Activated CD8-positive, alpha-beta memory T cell treated with anti-CD3 and anti-CD28 coated beads, Interleukin-2, amount 50 U/mL, for 1 hour (primary cell): ENCODE data around the gene CDCA8.

Source experiments
- DNase-seq: peaks from one replicate; pipeline ENCODE4 v3.0.0-alpha.2; 2020; ENCODE audit errors: extremely low read depth

Gene CDCA8

GRCh38 chr1:37717631-37718030, 25.3 kb downstream of the CDCA8 start:
- no peak for DNase-seq

GRCh38 chr1:37718181-37718900, 26.0 kb downstream of the CDCA8 start:
- DNase-seq = no peak

- DNase-seq = no peak
Measured at GRCh38 chr1:37718901-37719571, 26.7 kb downstream of the CDCA8 start.

DNA sequence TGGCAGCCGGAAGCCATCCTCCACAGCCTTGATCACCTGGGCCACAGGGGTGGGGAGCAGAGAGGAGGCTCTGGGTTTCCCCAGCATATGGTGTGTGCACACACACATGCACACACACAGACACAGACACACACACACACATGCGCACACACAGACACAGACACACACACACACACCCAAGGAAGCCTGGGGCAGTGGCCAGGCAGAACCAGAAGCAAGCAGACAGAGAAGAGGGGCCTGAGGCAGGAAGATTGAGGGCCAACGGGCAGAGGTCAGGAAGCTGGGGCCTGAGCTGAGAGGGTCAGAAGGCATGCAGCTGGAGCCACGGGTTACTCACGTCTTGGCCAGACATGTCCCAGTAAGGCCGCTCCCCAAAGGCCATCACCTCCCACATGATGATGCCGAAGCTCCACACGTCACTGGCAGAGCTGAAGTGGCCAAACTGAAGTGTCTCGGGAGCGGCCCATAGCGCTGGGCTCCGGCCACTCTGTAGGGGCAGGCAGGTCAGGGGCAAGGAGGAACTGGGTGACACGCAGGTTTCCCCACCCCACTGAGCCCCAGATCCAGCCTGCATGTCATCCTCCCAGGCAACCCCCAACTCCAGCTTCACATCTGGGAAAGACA, 27.4 kb downstream of the CDCA8 start:
- DNase-seq = no peak

GRCh38 chr1:37720231-37721130, 28.2 kb downstream of the CDCA8 start:
- no peak for DNase-seq

DNA sequence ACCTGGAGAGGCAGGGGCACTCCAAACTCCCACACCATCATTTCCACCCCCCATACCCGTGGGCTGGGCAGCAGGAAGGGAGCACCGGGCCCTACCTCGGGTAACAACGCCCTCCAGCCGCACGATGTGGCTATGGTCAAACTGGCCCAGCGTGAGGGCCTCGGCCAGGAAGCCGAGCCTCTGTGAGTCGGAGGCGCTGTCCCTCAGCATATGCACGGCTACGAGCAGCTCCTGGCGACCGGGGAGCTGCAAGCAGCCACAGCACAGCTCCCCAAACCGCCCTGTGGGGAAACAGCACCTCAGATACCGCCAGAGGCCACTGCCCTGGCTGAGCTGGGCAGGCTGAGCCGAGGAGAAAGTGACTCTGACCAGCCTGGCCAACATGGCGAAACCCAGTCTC, 29.2 kb downstream of the CDCA8 start:
- no peak for DNase-seq

- no peak for DNase-seq
Measured at GRCh38 chr1:37722181-37723071, 30.1 kb downstream of the CDCA8 start.

DNA sequence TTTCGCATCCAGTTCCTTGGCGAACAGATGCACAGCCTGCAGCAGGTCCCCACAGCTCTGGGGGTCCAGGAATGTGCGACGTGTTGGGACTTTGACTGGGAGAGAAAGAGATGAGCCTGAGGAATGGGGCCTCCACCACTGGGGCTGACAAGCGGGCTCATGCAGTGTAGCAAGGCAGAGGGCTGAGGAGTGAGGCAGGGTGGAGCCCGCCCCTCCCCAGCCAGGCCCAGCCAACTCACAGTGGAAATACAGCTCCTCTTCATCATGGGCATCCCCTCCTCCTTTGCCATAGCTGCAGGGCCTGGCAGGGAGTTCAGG, 30.7 kb downstream of the CDCA8 start:
- DNase-seq = no peak

DNA sequence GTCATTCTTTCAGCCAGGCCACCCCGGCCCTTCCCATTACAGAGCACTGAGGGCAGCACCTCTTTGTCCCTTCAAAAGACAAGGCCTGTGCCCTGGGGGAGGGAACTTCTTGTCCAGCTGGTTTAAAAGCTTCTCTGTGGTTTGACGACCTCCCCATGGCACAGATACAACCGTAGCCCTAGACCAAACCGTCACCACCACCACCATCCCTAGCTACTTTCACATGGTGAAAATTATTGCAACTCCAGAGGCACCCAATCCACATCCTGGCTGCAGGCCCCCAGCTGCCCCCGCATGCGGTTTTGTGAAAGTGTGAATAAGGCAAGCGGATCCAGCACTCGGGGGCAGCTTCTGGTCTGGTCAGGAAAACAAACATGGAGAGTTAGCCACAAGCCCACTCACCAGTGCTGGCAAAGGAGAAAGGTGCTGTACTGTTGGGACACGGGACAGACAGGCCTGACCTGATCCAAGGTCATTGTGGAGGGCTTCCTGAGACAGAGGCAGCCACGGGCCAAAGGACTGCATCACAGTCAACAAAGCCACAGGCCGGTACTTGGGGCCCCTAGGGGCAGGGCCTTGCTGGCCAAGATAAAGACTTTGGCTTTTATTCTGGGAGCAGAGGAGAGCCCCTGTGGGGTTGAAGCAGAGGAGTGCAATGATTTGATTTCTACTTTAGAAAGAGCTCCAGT, 31.2 kb downstream of the CDCA8 start:
- no peak for DNase-seq

DNA sequence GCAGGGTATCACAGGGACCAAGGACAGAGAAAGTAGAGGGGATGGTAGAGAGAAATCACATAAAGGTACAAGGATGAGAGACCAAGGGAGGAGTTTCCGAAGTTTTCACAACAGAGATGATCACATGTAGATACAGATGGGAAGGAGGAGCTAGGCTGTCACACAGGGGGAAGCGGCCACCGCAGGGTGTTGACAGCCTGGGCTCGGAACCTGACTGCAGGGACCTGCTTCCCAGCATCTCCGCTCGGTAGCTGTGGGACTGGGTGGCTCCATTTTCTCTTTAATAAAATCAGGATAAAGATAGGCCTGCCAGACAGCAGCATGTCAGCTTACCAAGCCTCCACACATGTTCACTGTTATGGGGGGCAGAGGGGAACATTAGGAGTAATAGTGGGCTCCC, 32.3 kb downstream of the CDCA8 start:
- no peak for DNase-seq

DNA sequence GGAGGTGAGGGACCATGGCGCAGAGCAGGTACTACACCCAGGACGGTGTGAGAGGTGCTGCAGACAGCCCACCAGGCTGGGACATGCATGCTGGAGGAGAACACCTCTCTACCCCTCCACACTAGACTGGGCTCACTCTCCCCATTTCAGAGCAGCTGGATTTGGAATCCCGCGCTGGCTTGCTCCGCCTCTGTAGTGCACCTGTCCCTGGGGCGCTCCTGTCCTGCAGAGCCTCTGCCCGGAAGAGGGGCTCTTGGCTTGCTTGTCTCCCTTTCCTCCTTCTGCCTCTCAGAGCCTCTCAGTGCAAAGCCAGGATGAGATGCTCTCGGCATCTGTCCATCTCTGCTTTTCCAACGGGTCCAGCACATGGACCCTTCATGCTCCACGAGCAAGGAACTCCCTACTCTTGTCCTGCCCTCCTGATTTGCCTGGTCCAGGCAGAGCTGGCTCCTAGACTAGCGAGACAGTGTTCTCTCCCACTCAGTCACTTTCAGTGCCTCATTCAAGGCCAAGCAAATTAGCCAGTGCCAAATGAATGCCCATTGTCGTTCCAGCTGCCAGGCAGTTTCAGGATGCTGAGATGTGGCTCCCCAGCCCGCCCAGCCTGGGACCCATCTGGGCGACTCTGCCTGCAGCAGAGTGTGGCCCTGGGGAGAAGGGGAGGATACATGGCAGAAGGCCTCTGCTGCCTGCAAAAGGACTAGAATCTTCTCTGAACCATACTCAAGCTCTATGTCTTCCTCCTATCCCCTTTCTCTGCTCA, 33.7 kb downstream of the CDCA8 start:
- DNase-seq = no peak

DNA sequence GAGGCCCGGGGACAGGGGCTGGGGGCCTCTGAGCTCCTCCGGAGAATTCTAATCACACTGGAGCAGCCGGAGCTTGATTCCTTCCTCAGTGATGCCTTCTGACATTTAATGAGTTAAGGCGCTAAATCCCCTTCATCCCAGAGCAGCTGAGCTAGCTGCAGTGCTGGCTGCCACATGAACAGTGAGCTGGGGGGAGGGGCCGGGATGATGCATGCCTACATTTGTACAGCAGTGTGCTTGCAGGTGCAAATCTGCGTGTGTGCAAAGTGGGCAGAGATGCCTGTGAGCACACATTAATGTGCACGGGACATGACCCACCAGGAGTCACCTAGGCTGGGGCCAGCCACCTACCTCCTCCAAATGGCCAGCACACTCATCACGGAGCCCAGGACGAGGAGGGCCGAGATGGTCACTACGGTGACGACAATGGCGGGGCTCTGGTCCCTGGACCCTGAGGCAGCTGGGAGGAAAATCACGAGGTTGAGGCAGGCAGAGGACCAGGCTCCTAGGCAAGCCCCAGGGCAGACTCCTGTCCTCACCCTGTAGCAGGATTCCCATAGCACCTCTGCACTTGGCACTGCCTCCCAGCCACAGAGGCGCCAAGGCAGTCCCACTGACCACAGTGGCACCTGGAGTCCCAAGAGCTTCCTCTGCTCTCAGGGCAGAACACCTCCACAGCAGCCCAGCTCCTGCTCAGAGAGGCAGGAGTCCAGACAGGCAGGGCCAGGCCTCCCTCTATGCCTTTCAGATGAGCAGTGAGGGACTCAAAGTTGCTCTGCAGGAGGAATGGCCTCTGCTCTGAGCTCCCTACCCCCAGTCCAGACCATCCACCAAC, 34.7 kb downstream of the CDCA8 start:
- DNase-seq = no peak

DNA sequence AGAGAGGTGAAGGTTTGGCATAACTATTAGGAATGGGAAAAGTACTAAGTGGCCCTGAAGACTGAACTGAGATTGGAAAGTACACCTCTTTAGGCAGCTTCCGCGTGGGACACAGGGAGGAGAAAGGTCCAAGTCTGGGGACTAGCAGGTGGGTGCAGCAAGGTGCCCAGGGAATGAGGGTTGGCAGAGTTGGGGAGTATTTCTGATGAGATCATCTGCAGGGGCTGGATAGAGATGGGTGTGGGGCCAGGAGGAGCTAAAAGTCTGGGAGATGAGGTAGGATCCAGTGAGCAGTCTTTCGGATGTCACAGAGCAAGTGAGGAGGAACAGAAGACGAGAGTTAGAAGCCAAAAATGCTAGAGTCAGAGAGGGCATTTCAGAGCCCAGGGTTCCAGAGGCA, 36.1 kb downstream of the CDCA8 start:
- DNase-seq = no peak

DNA sequence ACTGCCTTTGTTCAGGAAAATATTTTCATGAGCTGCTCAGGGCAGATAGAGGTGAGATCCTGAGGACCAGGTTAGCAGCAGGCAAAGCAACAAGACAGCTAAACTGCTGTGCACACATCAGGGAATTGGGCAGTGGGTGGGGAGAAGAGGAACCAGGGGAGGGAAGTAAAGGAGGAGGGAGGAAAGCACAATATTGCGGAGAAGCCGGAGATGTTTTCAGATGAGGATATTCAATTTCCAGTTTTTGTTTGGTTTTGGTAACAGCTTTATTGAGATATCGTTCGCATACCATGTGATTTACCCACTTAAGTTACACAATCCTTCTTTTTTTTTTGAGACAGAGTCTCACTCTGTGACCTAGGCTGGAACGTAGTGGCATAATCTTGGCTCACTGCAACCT, 38.1 kb downstream of the CDCA8 start:
- no peak for DNase-seq

DNA sequence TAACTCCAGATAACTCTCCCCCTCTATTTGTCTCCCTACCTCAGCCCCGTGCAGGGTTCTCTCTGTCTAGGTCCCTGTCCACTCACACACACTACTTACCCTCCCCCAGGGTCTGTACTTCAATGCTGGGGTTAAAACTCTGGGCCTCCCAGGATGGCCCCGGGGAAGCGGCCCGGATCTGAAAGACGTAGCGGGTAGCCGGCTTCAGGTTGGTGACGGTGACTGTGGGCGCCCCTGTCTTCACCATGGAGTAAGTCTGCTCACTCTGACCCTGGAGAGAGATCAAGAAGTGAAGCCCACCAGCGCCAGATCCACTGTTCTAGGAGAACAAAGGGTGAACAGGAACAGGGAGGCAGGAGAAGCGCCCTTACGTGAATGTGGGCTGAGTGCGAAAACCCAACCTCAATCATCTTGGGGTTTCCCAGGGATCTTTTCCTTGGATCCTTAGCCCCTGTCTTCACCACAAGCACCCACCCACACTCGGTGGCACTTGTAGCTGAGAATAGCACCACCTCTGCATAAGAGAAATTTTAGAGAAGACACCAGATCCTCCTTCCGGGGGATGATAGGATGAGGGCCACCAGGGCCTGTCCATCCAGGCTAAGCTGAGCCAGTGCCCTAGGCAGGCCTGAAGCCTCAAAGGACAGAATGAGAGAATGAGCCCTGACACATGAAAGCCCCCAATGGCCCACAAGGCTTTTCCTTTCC, 39.1 kb downstream of the CDCA8 start:
- no peak for DNase-seq

DNA sequence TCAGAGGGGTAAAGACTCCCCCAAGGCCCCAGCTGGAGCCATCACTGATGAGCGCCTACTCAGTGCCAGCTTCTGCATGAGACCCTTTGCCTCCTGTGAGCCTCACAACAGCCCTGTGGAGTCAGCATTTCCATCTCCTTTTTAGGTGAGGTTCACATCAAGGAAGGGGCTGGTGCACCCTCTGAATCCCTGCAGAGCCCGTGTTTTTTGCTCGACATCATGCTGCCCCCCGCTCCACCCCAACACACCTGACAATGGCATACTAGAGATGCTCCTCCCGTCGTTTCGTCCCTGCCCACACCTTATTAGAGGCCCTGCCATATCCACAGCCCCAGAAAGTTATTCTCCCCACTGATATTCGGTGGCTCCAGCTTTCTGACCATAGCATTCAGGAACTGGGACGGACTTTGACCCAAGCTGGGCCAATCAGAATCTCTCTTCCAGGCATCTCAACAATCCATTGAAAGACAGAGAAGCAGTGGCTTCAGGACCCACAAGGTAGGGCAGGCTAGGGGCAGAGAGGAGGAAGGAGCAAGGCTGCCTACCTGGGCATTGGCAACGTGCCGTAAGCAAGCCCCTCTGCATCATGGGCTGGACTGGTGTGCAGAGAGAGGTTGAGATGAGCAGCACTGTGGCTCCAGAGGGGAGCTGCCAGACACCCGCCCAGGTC, 39.9 kb downstream of the CDCA8 start:
- DNase-seq = no peak

DNA sequence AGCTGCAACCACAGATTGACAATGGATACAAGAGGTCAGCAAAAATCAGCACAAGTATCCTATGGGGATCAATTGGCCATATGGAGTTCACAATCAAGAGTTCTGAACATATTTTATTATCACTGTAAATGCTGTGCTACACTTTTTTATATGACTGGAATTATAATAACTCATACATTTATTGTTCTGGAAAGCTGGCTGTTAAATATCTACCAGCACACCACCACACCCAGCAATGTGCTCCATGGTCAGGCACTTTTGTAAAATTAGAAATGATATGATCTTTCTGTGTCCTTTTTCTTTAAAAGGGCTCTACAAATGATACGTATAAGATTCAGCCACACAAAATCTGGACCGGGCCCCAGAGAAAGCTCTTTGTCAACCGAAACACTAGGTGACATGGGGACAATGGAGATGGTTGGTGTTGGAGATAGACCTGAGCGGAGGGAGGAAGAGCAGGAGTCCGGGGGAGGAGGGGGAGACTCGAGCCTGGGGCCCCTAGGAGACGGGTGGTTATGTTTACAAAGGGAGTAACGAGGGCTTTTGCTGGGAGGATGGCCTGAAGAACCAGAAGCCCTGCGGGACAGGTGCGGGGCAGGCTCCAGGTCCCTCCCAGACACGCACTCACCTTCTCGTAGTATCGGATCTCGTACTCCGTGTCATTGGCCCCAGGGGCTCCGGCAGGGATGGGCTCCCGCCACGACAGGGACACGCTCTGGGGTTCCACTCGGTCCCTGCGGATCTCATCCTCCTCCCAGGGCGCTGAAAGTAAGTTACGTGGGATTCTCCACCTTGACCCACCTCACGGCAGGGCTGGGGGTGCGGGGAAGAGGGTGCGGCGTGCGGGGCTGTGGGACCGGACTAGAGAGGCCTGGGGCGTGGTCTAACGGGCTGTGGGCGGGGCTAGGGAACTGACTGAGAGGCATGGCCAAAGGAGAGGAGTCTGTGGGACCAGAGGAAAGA, 42.6 kb downstream of the CDCA8 start:
- no peak for DNase-seq
